Measurements from ENCODE around the gene RAB34.

The RAB34 gene

GRCh38 chr17:28710861-28711722 is 6.6 kb downstream of the RAB34 start:
- no peak for FAIRE-seq

DNA sequence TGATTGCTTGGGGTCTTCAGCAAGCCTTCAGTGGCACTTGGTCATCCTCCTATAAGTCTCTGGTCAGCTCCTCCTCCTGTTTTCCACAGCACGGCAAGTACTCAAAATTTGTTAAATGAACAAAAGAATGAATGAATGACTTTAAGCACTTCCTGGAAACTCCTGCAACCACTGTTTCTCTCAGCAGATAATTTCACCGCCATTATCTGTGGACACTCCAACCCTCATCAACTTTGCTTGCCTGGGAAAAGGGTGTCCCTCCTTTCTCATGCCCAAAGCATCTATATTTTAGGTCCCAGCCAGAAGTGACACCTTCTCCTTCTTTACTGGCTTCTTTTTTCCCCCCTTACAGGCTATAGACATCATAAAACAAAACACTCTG is 10.3 kb downstream of the RAB34 start:
- no peak for FAIRE-seq

- no peak for FAIRE-seq
Observed at GRCh38 chr17:28706471-28707338, 11.0 kb downstream of the RAB34 start.

GRCh38 chr17:28705728-28706334 is 11.8 kb downstream of the RAB34 start:
- no peak for FAIRE-seq

DNA sequence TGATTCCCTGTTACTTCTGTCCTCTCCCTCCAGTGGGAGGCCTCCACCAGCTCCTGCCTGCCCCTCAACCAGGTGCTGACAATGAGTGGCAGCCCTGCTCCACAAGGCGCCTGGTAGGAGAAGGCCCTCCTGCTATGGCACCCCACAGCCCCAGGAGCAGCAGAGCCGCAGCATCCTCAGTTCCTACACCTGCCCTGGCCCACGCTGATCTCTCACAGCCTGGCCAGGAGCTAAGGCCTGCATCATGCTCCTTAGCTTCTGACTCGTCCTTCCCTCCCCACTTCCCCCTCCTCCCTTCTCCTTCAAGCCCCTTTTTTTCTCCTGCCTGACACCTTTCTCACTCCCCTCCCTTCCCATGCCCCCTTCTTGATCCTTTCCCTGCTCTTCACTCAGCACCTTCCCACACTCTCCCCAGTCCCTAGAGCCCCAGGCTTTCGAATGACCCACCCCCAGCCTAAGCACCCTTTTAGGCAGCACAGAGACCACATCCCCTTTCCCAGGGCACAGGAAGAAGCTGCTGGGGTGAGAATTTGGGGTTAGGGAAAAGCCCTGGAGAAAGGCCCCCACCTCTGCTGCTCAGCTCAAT is 12.5 kb downstream of the RAB34 start:
- FAIRE-seq, result no peak

DNA sequence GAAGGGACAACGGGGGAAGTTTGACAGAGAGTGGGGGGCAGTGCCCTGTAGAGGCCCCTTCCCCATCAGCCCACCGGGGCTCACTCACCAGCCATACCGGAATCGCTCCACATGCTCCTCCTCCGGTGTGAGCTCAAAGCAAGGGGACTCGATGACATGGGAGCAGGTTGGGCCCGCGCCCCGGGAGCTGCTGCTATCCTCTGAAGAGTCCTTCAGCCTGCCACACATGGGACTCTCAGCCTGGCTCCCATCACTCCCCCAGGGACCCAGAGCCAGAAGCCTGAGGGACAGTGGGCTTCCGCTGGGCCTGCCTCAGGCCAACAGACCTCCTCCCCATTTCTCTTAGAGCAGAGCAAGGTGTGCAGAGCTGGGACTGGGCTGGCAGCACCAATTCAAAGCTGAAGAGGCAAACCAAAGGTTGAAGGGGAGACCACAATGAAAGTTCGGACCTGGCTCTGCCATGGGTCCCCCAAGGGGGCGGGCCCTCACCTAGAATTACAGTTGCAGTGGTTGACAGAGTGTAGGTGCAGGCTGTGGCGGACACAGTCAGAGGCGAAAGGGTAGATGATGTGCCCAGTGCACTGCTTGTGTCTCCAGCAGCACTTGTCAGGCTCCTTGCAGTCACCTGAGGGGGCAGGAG is 13.3 kb downstream of the RAB34 start:
- FAIRE-seq, result no peak

- FAIRE-seq, result no peak
Observed at GRCh38 chr17:28703552-28704218, 14.0 kb downstream of the RAB34 start.

GRCh38 chr17:28702752-28703150 is 14.9 kb downstream of the RAB34 start:
- FAIRE-seq, result no peak

- no peak for FAIRE-seq
Observed at GRCh38 chr17:28702026-28702751, 15.5 kb downstream of the RAB34 start.

DNA sequence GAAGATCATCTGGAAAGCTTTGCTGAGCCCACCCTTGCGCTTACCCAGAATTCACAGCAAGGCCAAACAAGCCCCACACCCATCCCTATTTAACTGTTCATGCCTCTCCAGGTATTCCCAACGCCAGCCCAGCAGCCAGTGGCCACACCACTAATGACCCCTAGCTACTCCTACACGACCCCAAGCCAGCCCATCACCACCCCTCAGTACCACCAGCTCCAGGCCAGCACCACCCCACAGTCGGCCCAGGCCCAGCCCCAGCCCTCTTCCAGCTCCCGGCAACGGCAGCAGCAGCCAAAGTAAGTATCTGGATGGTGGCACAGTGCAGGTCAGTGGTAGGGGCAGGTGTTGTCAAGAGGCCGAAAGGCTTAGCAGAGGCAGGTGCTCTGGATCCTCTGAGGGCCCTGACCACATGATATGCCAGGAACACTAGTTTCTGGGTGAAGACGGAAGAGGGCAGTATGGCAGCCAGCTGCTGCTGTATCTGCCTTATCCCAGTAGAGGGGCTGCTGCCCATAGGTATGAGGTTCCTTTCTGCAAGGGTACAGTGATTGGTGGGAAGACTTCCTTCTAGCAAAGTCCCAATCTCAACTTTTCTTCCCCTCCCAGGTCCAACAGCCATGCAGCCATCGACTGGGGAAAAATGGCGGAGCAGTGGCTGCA is 16.7 kb downstream of the RAB34 start:
- no peak for FAIRE-seq

DNA sequence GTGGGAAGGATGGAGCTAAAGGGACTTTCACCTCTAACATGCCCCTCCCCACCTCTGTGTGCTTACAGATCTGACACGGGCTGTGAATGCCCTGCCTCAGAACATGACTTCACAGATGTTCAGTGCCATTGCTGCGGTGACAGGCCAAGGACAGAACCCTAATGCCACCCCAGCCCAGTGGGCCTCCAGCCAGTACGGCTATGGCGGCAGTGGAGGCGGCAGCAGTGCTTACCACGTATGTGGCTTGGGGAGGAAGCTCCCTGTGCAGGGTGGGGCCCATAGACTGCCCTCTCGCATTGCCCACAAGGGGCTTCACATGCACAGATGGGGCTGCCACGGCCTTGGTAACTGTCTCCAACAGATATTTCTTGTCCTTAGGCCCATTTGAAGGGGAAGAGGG is 17.4 kb downstream of the RAB34 start:
- no peak for FAIRE-seq

- no peak for FAIRE-seq
Observed at GRCh38 chr17:28698253-28698941, 19.3 kb downstream of the RAB34 start.

- no peak for FAIRE-seq
Observed at GRCh38 chr17:28693869-28694268, 23.8 kb downstream of the RAB34 start.

- FAIRE-seq, result no peak
Observed at GRCh38 chr17:28689011-28689410, 28.7 kb downstream of the RAB34 start.

- no peak for FAIRE-seq
Observed at GRCh38 chr17:28688481-28688880, 29.2 kb downstream of the RAB34 start.

DNA sequence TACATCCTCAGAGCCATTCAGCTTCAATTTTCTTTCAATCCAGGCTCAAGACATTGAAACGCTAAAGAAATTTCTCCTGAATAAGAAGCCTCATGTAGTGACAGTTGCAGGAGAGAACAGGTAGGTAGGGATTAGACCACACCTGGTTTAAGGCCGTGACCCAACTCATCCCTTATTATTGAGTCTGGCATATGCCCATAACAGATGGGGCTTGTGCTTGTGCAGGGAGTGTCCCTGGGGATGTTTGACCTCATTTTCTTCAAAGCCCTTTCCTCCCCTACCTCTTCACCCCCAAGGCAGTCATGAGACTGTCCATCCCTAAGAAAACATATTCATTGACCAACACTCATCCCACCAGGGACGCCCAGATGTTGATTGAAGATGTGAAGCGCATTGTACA is 31.4 kb downstream of the RAB34 start:
- FAIRE-seq, result no peak

GRCh38 chr17:28685366-28685765 is 32.3 kb downstream of the RAB34 start:
- FAIRE-seq, result no peak

GRCh38 chr17:28684963-28685362 is 32.7 kb downstream of the RAB34 start:
- FAIRE-seq, result no peak

DNA sequence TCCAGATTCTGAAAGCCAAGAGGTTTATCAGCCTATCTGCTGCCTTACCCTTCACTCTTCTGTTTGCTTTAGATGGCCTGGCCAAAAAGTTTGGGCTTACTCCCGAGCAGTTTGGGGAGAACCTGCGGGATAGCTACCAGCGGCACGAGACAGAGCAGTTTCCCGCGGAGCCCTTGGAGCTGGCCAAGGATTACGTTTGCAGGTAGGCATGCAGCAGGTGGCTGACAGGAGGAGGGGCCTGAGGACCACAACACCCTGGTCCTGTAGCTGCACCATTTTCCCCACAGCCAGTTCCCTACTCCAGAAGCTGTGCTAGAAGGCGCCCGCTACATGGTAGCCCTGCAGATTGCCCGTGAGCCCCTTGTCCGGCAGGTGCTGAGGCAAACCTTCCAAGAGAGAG is 35.0 kb downstream of the RAB34 start:
- FAIRE-seq, result no peak

GRCh38 chr17:28675980-28676379 is 41.7 kb downstream of the RAB34 start:
- no peak for FAIRE-seq

All from G401.6 (cell line).